RWPE2 (cell line): Measurements from ENCODE around the gene SMOC1.

Source experiments
- ATAC-seq: fragments of 200-7000 bp; cut with Tn5 transposase; 3 replicates; pipeline ENCODE4 v1.9.1; 2021; ENCODE audit warnings: low read depth
- DNase-seq: peaks from one replicate; pipeline ENCODE4 v3.0.0-alpha.2; 2020; ENCODE audit warnings: low spot score
- H3K27ac ChIP-seq: fragments of 450-650 bp; 2 replicates; pipeline ENCODE4 v1.5.1; 2017; ENCODE audit warnings: mild to moderate bottlenecking; ENCODE audit not compliant: poor library complexity, severe bottlenecking
- H3K27me3 ChIP-seq: fragments of 250-450 bp; sonication (Bioruptor Pico); 2 replicates; pipeline ENCODE4 v1.5.1; 2021; ENCODE audit warnings: mild to moderate bottlenecking, moderate library complexity; ENCODE audit not compliant: insufficient read depth, poor library complexity, severe bottlenecking
- H3K36me3 ChIP-seq: fragments of 250-450 bp; sonication (Bioruptor Pico); 2 replicates; pipeline ENCODE4 v1.5.1; 2020; ENCODE audit warnings: low read depth, mild to moderate bottlenecking, moderate library complexity
- H3K4me1 ChIP-seq: fragments of 250-450 bp; sonication (Bioruptor Pico); 2 replicates; pipeline ENCODE4 v1.5.1; 2021; ENCODE audit warnings: mild to moderate bottlenecking, moderate library complexity; ENCODE audit not compliant: insufficient read depth, poor library complexity, severe bottlenecking
- H3K4me3 ChIP-seq: fragments of 250-450 bp; sonication (Bioruptor Pico); 2 replicates; pipeline ENCODE4 v1.5.1; 2021; ENCODE audit warnings: mild to moderate bottlenecking, moderate library complexity; ENCODE audit not compliant: severe bottlenecking
- H3K9me3 ChIP-seq: fragments of 250-450 bp; sonication (Bioruptor Pico); 2 replicates; pipeline ENCODE4 v1.5.1; 2021; ENCODE audit warnings: mild to moderate bottlenecking, moderate library complexity; ENCODE audit not compliant: severe bottlenecking
- TF ChIP-seq, protein P1 (sequence below): fragments of 450-650 bp; IDR thresholded peaks from one replicate; pipeline ENCODE4 v1.5.1; 2017; ENCODE audit warnings: mild to moderate bottlenecking, moderate library complexity; ENCODE audit not compliant: poor library complexity, severe bottlenecking

SMOC1 gene

DNA sequence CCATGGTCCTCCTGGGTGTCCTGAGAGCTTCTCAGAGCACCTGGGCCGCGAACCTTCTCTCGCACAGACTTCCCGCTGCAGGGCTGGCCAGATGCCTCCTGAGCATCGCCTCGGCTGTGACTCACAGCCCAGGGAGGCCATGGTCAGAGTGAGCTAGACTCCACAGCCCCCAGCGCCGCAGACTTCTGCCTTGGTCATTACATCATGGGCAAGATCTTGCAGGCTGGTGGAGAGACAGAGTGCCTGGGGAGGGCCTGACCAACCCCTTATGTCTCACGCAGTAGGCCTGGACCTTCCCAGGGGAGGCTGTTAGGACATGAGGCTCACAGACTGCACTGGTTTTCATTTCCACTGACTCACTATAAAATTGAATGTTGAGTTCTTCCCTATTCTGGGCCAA is 41.8 kb downstream of the SMOC1 start:
- Histone ChIP-seq H3K4me3 (no peak overlapping the region), H3K4me1 (no peaks in the 10 kb centered on the region), H3K9me3 (no peaks in the 10 kb centered on the region), H3K36me3 (no peaks in the 10 kb centered on the region), H3K27me3 (no peaks in the 10 kb centered on the region), H3K27ac (no peak overlapping the region)
- TF ChIP-seq, protein P1, sequence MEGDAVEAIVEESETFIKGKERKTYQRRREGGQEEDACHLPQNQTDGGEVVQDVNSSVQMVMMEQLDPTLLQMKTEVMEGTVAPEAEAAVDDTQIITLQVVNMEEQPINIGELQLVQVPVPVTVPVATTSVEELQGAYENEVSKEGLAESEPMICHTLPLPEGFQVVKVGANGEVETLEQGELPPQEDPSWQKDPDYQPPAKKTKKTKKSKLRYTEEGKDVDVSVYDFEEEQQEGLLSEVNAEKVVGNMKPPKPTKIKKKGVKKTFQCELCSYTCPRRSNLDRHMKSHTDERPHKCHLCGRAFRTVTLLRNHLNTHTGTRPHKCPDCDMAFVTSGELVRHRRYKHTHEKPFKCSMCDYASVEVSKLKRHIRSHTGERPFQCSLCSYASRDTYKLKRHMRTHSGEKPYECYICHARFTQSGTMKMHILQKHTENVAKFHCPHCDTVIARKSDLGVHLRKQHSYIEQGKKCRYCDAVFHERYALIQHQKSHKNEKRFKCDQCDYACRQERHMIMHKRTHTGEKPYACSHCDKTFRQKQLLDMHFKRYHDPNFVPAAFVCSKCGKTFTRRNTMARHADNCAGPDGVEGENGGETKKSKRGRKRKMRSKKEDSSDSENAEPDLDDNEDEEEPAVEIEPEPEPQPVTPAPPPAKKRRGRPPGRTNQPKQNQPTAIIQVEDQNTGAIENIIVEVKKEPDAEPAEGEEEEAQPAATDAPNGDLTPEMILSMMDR: no peak
- no peak for ATAC-seq
- DNase-seq: no peak

DNA sequence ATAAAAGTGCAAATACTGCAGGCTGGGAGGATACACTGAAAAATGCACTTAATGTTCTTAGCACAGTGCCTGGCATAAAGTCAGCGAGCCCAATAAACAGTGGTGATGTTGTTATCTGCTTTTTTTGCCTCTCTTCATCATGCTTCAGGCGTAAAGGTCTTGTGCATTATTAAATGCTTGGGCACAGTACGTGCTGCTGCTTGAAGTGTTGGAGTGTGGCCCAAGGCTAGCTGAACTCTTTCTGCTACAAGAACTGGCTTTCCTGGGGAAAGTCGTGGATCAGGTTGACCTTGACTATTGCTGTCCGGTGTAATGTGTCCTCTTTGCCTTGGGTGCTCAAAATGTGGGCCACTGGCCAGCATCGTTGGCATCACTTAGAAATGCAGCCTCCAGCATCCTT is 43.0 kb downstream of the SMOC1 start:
- ATAC-seq (no peak), DNase-seq (no peak)
- Histone ChIP-seq H3K9me3 (no peaks in the 10 kb centered on the region), H3K27ac (no peak overlapping the region), H3K4me1 (no peaks in the 10 kb centered on the region), H3K27me3 (no peaks in the 10 kb centered on the region), H3K36me3 (no peaks in the 10 kb centered on the region), H3K4me3 (no peak overlapping the region)
- TF ChIP-seq, protein P1: no peak

DNA sequence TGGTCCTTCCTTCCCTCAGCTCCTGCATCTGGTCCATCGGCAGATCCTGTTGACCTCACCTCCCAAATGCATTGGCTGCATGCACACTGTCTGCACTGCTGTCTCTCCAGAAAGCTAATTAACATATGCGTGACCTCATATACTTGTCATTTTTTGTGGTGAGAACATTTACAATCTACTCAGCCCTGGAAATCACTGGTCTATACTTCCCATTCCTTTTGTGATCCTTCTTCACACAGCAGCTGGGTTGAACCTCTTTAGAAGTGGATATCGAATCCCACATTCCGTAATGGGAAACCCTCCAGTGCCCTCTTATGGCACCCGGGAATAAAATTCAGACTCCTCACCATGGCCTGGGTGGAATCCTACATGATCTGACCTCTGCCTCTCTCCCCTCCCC is 45.0 kb downstream of the SMOC1 start:
- ATAC-seq: no peak

DNA sequence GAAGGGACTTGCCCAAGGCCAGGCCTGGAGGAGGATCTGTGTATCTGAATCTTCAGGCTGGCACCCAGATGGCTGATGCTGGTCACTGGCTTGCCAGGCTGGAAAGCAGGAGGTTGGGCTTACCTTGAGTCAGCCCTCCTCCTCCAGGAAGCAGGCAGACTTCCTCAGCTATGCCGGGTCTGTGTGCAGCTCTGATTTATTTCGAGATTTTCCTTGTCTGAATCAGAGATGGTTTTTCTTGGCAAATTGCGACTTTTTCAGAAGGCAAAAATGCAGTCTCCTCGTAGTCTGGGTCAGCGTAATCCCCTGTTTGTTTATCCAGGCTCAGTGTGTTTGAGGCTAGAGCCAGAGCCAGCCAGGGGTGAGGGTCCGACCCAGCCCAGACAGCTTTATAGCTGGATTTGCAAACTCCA is 48.9 kb downstream of the SMOC1 start:
- DNase-seq (no peak), ATAC-seq (peak; percentile 38; the same call in 2 of the 3 replicates)
- TF ChIP-seq, protein P1: no peak
- no peak overlapping the region for H3K27ac ChIP-seq
- H3K9me3 ChIP-seq: no peaks in the 10 kb centered on the region
- no peaks in the 10 kb centered on the region for H3K27me3 ChIP-seq
- no peaks in the 10 kb centered on the region for H3K4me1 ChIP-seq
- H3K4me3 ChIP-seq: no peak overlapping the region
- H3K36me3 ChIP-seq: no peaks in the 10 kb centered on the region

More for the DNA sequence above, 45.0 kb downstream of the SMOC1 start:
- H3K4me1 ChIP-seq: no peaks in the 10 kb centered on the region
- no peak for DNase-seq
- TF ChIP-seq, protein P1: no peak
- H3K9me3 ChIP-seq: no peaks in the 10 kb centered on the region
- no peak overlapping the region for H3K27ac ChIP-seq
- H3K4me3 ChIP-seq: no peak overlapping the region
- H3K27me3 ChIP-seq: no peaks in the 10 kb centered on the region
- no peaks in the 10 kb centered on the region for H3K36me3 ChIP-seq

DNA sequence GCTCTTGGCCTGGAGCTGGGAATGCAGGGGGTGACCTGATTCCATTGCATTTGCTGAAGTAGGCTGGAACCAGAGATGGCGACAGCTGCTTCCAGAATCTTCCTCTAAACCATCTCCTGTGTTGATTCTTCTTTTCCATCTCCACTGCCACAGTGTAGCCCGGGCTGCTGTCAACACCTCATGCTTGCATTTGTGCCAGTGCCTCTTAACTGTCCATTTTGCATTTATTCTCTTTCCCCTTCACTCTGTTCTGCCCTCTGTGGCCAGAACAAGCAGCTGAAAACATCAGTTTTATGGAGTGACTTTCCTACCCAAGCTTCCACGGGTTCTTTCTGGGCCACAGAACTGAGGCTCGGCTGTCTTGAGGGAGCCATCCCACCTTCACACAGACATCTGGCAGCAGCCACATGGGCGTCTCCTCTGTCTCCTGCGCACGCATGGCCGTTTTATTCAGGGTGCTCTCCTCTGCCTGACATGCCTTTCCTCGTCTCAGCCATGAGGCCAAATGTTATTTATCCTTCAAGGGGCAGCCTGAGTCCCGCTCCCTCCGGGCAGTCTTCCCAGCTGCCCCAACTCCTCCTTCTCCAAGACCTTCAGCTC is 51.7 kb downstream of the SMOC1 start:
- DNase-seq: no peak
- no peak overlapping the region for H3K4me3 ChIP-seq
- H3K4me1 ChIP-seq: no peaks in the 10 kb centered on the region
- no peaks in the 10 kb centered on the region for H3K9me3 ChIP-seq
- no peaks in the 10 kb centered on the region for H3K27me3 ChIP-seq
- H3K27ac ChIP-seq: no peak overlapping the region
- no peaks in the 10 kb centered on the region for H3K36me3 ChIP-seq
- TF ChIP-seq, protein P1: no peak
- no peak for ATAC-seq
